GM10266 (cell line): Measurements from ENCODE around the gene WASF2.

Source experiments
- DNase-seq: peaks from one replicate; pipeline ENCODE4 v3.0.0; 2012; ENCODE audit errors: extremely low spot score
- TF ChIP-seq, protein P1 (sequence below): IDR thresholded peaks from 2 replicates; pipeline ENCODE4 v1.5.1; 2012; ENCODE audit warnings: mild to moderate bottlenecking, low read depth; ENCODE audit not compliant: control insufficient read depth, insufficient read depth; ENCODE audit errors: missing control alignments

WASF2 gene

DNA sequence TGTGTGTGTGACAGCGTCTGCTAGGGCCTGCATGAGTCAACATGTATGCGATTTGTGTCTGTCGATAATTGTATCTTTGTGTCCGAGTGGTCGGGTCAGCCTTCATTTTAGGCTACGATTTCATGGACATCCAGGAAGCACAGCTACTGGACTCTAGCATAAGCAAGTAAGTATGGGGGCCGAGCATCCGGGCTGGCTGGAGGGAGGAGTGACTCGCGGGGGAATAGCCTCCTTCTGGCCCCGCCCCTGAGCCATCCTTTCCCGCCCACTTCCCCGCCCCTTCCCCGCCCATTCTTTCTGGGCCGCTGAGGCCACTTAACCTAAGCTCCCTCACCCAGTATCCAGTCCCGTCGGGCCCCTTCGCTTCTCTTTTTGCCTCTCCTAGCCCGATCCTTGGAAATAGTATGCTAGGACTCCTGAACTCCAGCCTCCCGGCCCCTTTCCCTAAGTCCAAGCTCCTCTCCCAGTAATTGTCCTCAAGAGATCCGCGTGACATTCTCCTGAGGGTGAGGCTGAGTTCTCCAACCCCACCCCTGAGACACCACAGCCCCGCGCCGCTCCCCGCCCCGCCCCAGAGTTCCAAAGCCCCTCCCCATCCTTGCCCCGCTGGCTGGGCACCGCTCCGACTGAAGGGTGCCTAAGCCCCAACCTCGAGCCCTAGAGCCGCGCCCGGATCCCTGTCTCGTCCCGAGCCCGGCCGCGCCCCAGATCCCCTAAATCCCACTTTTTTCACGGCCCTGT is 124.4 kb downstream of the WASF2 start:
- TF ChIP-seq, protein P1, sequence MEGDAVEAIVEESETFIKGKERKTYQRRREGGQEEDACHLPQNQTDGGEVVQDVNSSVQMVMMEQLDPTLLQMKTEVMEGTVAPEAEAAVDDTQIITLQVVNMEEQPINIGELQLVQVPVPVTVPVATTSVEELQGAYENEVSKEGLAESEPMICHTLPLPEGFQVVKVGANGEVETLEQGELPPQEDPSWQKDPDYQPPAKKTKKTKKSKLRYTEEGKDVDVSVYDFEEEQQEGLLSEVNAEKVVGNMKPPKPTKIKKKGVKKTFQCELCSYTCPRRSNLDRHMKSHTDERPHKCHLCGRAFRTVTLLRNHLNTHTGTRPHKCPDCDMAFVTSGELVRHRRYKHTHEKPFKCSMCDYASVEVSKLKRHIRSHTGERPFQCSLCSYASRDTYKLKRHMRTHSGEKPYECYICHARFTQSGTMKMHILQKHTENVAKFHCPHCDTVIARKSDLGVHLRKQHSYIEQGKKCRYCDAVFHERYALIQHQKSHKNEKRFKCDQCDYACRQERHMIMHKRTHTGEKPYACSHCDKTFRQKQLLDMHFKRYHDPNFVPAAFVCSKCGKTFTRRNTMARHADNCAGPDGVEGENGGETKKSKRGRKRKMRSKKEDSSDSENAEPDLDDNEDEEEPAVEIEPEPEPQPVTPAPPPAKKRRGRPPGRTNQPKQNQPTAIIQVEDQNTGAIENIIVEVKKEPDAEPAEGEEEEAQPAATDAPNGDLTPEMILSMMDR: no peak
- DNase-seq: peak; percentile 98

DNA sequence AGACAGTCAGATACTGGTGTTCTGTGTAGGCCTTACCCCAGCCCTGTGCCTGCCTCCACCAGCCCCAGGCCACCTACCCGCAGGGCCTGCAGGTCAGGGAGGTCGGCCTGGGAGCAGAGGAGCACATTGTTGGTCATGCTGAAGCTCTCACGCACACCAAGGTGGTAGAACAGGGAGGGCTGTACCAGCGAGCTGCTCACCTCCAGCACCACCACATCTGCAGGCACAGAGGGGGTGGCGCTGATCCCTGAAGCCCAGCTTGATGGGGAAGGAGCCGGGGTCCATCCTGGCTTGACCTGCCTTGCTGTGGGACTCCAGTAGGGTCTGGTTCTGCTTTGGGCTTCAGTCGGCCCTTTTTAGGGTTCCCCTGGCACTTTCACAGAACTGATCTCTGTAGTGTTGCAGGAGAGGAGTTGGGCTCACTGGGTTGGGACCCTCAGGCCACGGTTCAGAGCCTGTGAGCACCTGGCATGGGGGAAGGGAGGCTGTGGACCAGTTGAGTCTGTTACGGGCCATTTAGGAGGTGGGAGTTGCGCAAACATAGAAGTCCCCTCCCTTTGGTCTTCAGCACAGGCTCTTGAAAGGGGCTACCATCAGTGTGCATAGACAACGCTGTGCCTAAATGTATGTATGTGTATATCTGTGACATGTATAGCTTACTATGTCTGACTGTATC is 125.1 kb downstream of the WASF2 start:
- no peak for DNase-seq
- TF ChIP-seq, protein P1: no peak

DNA sequence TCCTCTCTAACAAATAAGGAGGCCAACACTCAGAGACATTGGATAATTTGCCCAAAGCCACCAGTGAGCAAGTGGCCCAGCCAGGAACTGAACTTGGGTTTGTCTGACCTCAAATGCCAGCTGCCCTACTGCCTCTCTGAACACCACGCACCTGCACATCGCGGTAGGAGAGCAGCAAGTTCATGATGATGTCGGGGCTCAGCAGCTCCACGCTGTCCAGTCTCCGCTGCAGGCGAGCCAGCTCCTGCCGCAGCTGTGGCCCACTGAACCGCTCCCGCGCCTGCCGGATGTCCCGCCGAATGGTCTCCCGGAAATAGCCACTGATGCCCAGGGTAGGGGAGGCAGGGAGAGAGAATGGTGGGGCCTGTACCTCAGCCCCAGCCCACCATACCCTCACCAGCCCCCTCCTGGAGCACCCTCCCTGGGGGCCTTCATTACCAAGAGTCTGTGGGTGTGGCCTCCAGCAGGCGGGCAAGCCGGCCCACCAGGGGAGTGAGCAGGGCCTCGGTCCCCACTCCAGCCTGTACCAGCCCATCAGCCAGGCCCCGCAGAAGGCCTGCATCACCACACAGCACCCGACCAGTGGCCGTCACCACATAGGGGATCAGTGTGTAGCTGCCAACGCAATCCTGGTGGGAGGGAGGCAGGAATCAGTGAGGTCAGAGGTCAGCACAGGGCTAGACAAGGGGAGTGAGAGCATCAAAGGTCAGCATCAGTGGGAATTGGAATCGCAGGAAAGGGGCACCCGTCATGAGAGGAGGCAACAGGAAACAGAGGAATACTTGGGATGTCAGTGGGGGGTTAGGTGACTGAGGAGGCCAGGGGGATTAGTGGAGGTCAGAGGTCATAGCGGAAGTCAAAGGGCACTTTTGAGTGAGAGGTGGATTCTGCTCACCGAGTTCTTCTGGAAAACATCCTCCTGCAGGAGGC is 125.9 kb downstream of the WASF2 start:
- DNase-seq: no peak
- TF ChIP-seq, protein P1: no peak

DNA sequence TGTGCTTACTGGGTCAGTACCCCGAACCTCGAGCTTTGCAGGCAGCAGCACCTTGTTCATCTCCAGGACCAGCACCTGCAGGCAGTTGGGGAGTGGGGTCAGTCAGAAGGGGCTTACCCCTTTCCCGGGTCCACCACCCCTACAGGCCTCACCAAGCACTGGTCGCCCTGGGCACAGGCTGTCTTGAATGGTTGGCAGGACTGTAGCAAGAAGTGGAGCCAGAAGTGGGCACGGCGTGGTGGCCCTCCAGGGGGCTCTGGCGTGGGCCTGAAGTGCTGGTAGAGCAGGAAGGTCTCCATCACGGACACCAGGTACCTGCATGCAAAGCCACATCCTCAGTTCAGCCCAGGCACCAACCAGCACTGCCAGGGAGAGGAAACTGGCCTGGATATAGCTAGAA is 128.4 kb downstream of the WASF2 start:
- TF ChIP-seq, protein P1: no peak

DNA sequence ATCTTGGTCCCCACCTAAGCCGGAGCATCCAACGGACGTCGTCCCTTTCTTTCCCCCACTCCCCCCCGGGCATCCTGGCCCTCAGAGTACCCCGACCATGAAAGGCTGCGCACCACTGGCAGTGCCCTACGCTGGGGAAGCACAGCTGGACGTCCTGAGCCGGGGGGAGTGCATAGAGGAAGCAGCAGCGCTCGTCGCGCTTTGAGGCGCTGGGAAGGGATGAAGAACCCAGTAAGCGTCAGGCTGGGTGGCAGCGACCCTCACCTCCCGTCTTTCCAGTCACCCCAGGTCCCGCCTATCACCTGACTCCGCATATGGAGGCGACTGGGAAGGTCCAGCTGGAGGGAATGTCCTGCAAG is 128.9 kb downstream of the WASF2 start:
- TF ChIP-seq, protein P1: no peak

More for the DNA sequence above, 128.4 kb downstream of the WASF2 start:
- DNase-seq: no peak

DNA sequence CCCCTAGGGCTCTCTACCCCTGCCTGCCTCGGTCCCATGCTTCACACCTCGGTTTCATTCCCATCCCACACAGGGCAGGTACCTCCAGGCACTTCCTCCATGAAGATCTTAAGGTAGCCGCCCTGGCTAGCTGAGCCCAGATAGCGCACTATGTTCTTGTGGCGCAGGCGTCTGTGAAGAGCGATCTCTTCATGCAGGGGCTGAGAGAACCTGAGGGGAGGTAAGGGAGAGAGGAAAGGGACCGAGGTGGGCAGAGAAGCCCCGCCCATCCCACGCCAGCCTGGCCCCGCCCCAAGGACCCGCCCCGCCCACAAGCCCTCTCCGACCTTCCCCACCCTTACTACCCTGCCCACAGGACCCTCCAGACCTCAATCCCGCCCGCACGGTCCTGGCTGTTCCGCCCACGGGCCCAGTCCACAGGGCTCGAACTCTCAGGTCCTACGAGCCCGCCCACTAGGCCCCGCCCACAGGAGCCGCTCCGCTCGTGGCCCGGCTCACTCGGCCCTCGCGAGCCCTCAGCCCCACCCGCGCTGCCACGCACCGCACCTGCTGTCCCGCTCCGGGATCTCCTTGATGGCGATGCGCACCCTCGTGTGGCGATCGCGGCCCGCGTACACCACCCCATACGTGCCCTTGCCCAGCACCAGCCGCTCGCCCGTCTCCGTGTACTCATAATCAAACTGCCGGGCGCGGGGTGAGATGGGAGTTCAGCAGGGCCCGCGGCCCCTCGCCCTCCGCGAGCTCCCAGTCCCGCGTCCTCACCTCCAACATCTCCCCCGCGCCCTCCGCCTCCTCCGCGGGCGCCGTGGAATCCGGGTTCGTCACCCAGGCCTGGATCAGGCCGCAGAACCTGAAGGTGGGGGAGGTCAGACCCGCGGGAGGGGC is 129.6 kb downstream of the WASF2 start:
- peak; percentile 71 for DNase-seq
- TF ChIP-seq, protein P1: no peak

More for the DNA sequence above, 128.9 kb downstream of the WASF2 start:
- DNase-seq: no peak
